ENCODE data around the gene DRC1. TPM values are rescaled to one million over a fixed set of nuclear protein-coding genes. Genes with fewer than 3 reads are reported as not detected.

The DRC1 gene
- total and polyA plus RNA-seq, 2 of the 13 experiments (the other 11 are each of a cell fraction or from before 2014, with no cell fraction given): 0.07 TPM; not detected in 1

GRCh38 chr2:26457695-26458364 lies 56.1 kb downstream of the DRC1 start (continued):
- peak; percentile 37 for TF ChIP-seq ZNF687 (CRISPR knock-in tag; IDR thresholded peaks at IDR 0.05)
- TF ChIP-seq ERF (CRISPR knock-in tag; IDR thresholded peaks at IDR 0.05): no peak
- no peak for TF ChIP-seq ZBED4 (CRISPR knock-in tag; IDR thresholded peaks at IDR 0.05; ENCODE audit: borderline replicate concordance)
- TF ChIP-seq EEA1 (CRISPR knock-in tag; IDR thresholded peaks at IDR 0.05; ENCODE audit: borderline replicate concordance): no peak
- no peak for TF ChIP-seq GABPA (IDR thresholded peaks at IDR 0.05; ENCODE audit: low read depth, low read length)
- no peak for TF ChIP-seq GABPA (CRISPR knock-in tag; IDR thresholded peaks at IDR 0.05; ENCODE audit: low read depth)
- TF ChIP-seq AGO1 (IDR thresholded peaks at IDR 0.05; ENCODE audit: low read depth, low read length, poor library complexity, severe bottlenecking): peak; percentile 14
- TF ChIP-seq SYNCRIP (IDR thresholded peaks at IDR 0.05; ENCODE audit: insufficient read depth, low read depth, low read length): no peak
- peak; percentile 11; the same call in 1 of the 2 replicates for TF ChIP-seq MAX (IDR thresholded peaks at IDR 0.05)
